Ovary (tissue), 3 donors: ENCODE results near the gene UBFD1.

Experiments
- CTCF ChIP-seq, 3 donors: fragments of 450-650 bp in 2 of 3; fragments of 200-600 bp in 1 of 3; IDR thresholded peaks; one replicate each; pipeline versions ENCODE4 v1.5.1 to v1.8.0; 2016 to 2022; ENCODE audit warnings: antibody characterized with exemption in 3 of 3, mild to moderate bottlenecking in 1 of 3
- POLR2A ChIP-seq: fragments of 450-650 bp; IDR thresholded peaks from one replicate; pipeline ENCODE4 v1.6.1; 2017; ENCODE audit warnings: antibody characterized with exemption, mild to moderate bottlenecking, moderate library complexity
- donor health status: DM: no; HTN: no; CAD: no.

- TF ChIP-seq CTCF (IDR thresholded peaks at IDR 0.05), result no peak
- TF ChIP-seq POLR2A, result no peak
These were observed 9.2 kb downstream of the UBFD1 start for GRCh38 chr16:23566724-23567123.
